Measurements from ENCODE around the gene ITGAL.

DNA sequence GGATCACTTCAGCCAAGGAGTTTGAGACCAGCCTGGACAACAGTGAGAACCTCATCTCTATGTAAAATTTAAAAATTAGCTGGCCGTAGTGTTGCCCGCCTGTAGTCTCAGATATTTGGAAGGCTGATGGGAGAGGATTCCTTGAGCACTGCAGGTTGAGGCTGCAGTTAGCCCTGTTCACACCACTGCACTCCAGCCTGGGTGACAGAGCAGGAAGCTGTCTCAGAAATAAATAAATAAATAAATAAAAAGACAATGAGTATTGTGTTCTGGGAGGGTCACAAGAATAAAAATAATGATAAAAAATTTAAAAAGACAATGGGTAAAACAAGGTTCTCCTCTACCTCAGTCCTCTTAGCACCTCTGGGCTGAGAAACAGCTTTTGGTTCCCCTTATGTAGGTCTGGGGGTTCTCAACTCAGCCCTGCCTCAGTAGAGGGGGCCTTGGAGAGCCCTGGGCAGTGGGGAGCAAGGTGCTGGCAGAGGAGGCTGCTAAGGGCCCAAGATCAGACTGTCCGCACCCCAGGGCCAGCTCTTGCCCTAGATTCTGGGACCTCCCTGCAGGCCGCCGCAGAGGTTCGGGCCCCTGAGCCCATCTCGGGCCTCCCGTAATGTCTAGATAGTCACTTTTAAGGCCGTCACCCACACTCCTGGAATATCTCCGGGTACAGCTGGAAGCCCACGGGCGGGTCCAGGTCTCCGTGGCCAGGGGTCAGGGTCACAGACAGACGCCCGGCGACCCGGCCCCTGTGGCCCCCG is 82.2 kb downstream of the ITGAL start:
- no peak for TF ChIP-seq POLR2A (IDR thresholded peaks at IDR 0.05; ENCODE audit: extremely low read depth, insufficient read length)
- TF ChIP-seq, protein P1, sequence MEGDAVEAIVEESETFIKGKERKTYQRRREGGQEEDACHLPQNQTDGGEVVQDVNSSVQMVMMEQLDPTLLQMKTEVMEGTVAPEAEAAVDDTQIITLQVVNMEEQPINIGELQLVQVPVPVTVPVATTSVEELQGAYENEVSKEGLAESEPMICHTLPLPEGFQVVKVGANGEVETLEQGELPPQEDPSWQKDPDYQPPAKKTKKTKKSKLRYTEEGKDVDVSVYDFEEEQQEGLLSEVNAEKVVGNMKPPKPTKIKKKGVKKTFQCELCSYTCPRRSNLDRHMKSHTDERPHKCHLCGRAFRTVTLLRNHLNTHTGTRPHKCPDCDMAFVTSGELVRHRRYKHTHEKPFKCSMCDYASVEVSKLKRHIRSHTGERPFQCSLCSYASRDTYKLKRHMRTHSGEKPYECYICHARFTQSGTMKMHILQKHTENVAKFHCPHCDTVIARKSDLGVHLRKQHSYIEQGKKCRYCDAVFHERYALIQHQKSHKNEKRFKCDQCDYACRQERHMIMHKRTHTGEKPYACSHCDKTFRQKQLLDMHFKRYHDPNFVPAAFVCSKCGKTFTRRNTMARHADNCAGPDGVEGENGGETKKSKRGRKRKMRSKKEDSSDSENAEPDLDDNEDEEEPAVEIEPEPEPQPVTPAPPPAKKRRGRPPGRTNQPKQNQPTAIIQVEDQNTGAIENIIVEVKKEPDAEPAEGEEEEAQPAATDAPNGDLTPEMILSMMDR (IDR thresholded peaks at IDR 0.05; ENCODE audit: low read depth, low read length): no peak
- TF ChIP-seq, protein P2, sequence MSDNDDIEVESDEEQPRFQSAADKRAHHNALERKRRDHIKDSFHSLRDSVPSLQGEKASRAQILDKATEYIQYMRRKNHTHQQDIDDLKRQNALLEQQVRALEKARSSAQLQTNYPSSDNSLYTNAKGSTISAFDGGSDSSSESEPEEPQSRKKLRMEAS (IDR thresholded peaks at IDR 0.05; ENCODE audit: low read depth, low read length): no peak
